Karpas-422 (cell line): ENCODE data around the gene NCKAP5L. TPM values are rescaled to one million over a fixed set of nuclear protein-coding genes. Genes with fewer than 3 reads are reported as not detected.
A peak's percentile ranks its signal among the peaks of the same experiment; 100 is the strongest.
"Not testable (repeated sequence)": the region's sequence is repeated elsewhere in the genome, so short reads cannot be mapped to it uniquely, and the experiment has no call there.

Experiments
- DNase-seq: peaks from one replicate; pipeline ENCODE4 v3.0.0-alpha.2; 2015
- H2AFZ ChIP-seq: fragments of 200-600 bp; sonication (generic); 2 replicates; pipeline ENCODE4 v1.6.1; 2014; ENCODE audit warnings: antibody characterized with exemption, low read length, mixed read lengths
- H3K27ac ChIP-seq: fragments of 200-600 bp; sonication (generic); 2 replicates; pipeline ENCODE4 v1.5.1; 2014; ENCODE audit warnings: mild to moderate bottlenecking, low read length, moderate library complexity
- H3K27me3 ChIP-seq: fragments of 200-600 bp; sonication (generic); 2 replicates; pipeline ENCODE4 v1.6.1; 2014; ENCODE audit warnings: low read length, mixed read lengths
- H3K36me3 ChIP-seq: fragments of 200-600 bp; sonication (generic); 2 replicates; pipeline ENCODE4 v1.6.1; 2014; ENCODE audit warnings: low read length, mixed read lengths; ENCODE audit not compliant: insufficient read depth
- H3K4me1 ChIP-seq: fragments of 200-600 bp; sonication (generic); 2 replicates; pipeline ENCODE4 v1.6.1; 2014; ENCODE audit warnings: mild to moderate bottlenecking, low read length, mixed read lengths
- H3K4me2 ChIP-seq: fragments of 200-600 bp; sonication (generic); 2 replicates; pipeline ENCODE4 v1.6.1; 2014; ENCODE audit warnings: low read length, low read depth, mild to moderate bottlenecking; ENCODE audit not compliant: poor library complexity, severe bottlenecking
- H3K4me3 ChIP-seq: fragments of 200-600 bp; sonication (generic); 2 replicates; pipeline ENCODE4 v1.5.1; 2014; ENCODE audit warnings: mild to moderate bottlenecking, antibody characterized with exemption, low read length, mixed read lengths
- H3K79me2 ChIP-seq: fragments of 200-600 bp; sonication (generic); 2 replicates; pipeline ENCODE4 v1.6.1; 2014; ENCODE audit warnings: mild to moderate bottlenecking, low read length, mixed read lengths
- H3K9ac ChIP-seq: fragments of 200-600 bp; sonication (generic); 2 replicates; pipeline ENCODE4 v1.6.0; 2014; ENCODE audit warnings: low read length
- H3K9me2 ChIP-seq: fragments of 200-600 bp; sonication (generic), shearing (Covaris generic); replicated peaks from 2 replicates; pipeline ENCODE4 v1.6.0; 2014; ENCODE audit warnings: mild to moderate bottlenecking, low read length, moderate library complexity; ENCODE audit not compliant: insufficient read depth
- H3K9me3 ChIP-seq: fragments of 300-700, 200-600 bp; sonication (generic); 2 replicates; pipeline ENCODE4 v1.6.1; 2014; ENCODE audit warnings: low read length, mixed read lengths
- H4K20me1 ChIP-seq: fragments of 200-600 bp; sonication (generic); 2 replicates; pipeline ENCODE4 v1.6.1; 2014; ENCODE audit warnings: mild to moderate bottlenecking, antibody characterized with exemption, low read length, low read depth; ENCODE audit not compliant: insufficient read depth
- total RNA-seq: library from RNA; depleted of rRNA; stranded (reverse); fragments of >200 nt; shearing (Covaris generic); gene quantifications from 2 replicates; pipeline ENCODE4 v1.2.3, GENCODE V29; 2014; ENCODE audit warnings: low replicate concordance

Gene NCKAP5L
- total RNA-seq, 1 experiment from 2014 or later = 17.3 TPM

GRCh38 chr12:49777800-49778748 is 50.1 kb downstream of the NCKAP5L start:
- Histone ChIP-seq H3K9ac (no peak overlapping the region), H4K20me1 (no peaks in the 10 kb centered on the region), H3K4me3 (no peak overlapping the region), H3K9me2 (no peaks in the 10 kb centered on the region), H3K4me1 (peaks cover 14% of the 10 kb centered on the region), H3K27me3 (no peaks in the 10 kb centered on the region), H3K9me3 (no peaks in the 10 kb centered on the region), H3K4me2 (peak overlapping the region; percentile 18), H3K79me2 (no peaks in the 10 kb centered on the region), H3K36me3 (no peaks in the 10 kb centered on the region), H3K27ac (no peak overlapping the region), H2AFZ (peak overlapping the region; percentile 13; the same call in 1 of the 2 replicates)
- peak; percentile 85 for DNase-seq

- H2AFZ ChIP-seq = no peak overlapping the region
- H3K27ac ChIP-seq = no peak overlapping the region
- H3K9ac ChIP-seq = no peak overlapping the region
- H4K20me1 ChIP-seq = no peaks in the 10 kb centered on the region
- H3K4me1 ChIP-seq = peaks cover 14% of the 10 kb centered on the region
- H3K79me2 ChIP-seq = no peaks in the 10 kb centered on the region
- no peak overlapping the region for H3K4me3 ChIP-seq
- no peak overlapping the region for H3K4me2 ChIP-seq
- no peaks in the 10 kb centered on the region for H3K9me3 ChIP-seq
- no peaks in the 10 kb centered on the region for H3K36me3 ChIP-seq
- H3K27me3 ChIP-seq = no peaks in the 10 kb centered on the region
- H3K9me2 ChIP-seq = no peaks in the 10 kb centered on the region
- no peak for DNase-seq
Observed at GRCh38 chr12:49777341-49777740, 50.9 kb downstream of the NCKAP5L start.

- H3K36me3 ChIP-seq = no peaks in the 10 kb centered on the region
- no peak overlapping the region for H3K27ac ChIP-seq
- no peaks in the 10 kb centered on the region for H3K27me3 ChIP-seq
- H3K9me2 ChIP-seq = no peaks in the 10 kb centered on the region
- no peak for DNase-seq
- no peak overlapping the region for H3K4me3 ChIP-seq
- H4K20me1 ChIP-seq = no peaks in the 10 kb centered on the region
- H2AFZ ChIP-seq = peak overlapping the region; percentile 79; the same call in 1 of the 2 replicates
- H3K9me3 ChIP-seq = no peaks in the 10 kb centered on the region
- H3K79me2 ChIP-seq = no peaks in the 10 kb centered on the region
- peak overlapping the region; percentile 27 for H3K4me2 ChIP-seq
- H3K4me1 ChIP-seq = peaks cover 14% of the 10 kb centered on the region
- peak overlapping the region; percentile 36 for H3K9ac ChIP-seq
Observed at GRCh38 chr12:49776858-49777257, 51.4 kb downstream of the NCKAP5L start.

GRCh38 chr12:49776413-49776812 is 51.8 kb downstream of the NCKAP5L start:
- Histone ChIP-seq H3K9me3 (no peaks in the 10 kb centered on the region), H3K9ac (peak overlapping the region; percentile 36), H3K4me3 (no peak overlapping the region), H4K20me1 (no peaks in the 10 kb centered on the region), H2AFZ (peak overlapping the region; percentile 79; the same call in 1 of the 2 replicates), H3K27me3 (no peaks in the 10 kb centered on the region), H3K27ac (no peak overlapping the region), H3K4me1 (peaks cover 14% of the 10 kb centered on the region), H3K4me2 (peak overlapping the region; percentile 27), H3K9me2 (no peaks in the 10 kb centered on the region), H3K79me2 (no peaks in the 10 kb centered on the region), H3K36me3 (no peaks in the 10 kb centered on the region)
- DNase-seq = peak; percentile 93

GRCh38 chr12:49773102-49773501 is 55.1 kb downstream of the NCKAP5L start:
- H2AFZ ChIP-seq, DNase-seq, H3K9me2 ChIP-seq, H3K27me3 ChIP-seq, H3K4me2 ChIP-seq, H3K79me2 ChIP-seq, H3K9ac ChIP-seq, H3K4me3 ChIP-seq, H4K20me1 ChIP-seq, H3K9me3 ChIP-seq, H3K27ac ChIP-seq, H3K36me3 ChIP-seq: not testable (repeated sequence)
- peaks cover 13% of the 10 kb centered on the region for H3K4me1 ChIP-seq

GRCh38 chr12:49767333-49767732 is 60.9 kb downstream of the NCKAP5L start:
- peaks cover 20% of the 10 kb centered on the region for H3K36me3 ChIP-seq
- H4K20me1 ChIP-seq = peaks cover 3% of the 10 kb centered on the region; the same call in 1 of the 2 replicates
- no peaks in the 10 kb centered on the region for H3K4me1 ChIP-seq
- no peak overlapping the region for H2AFZ ChIP-seq
- H3K27ac ChIP-seq = no peak overlapping the region
- no peak overlapping the region for H3K4me3 ChIP-seq
- H3K9ac ChIP-seq = no peak overlapping the region
- H3K9me3 ChIP-seq = no peaks in the 10 kb centered on the region
- H3K27me3 ChIP-seq = no peaks in the 10 kb centered on the region
- H3K79me2 ChIP-seq = no peaks in the 10 kb centered on the region
- no peak for DNase-seq
- H3K9me2 ChIP-seq = no peaks in the 10 kb centered on the region
- no peak overlapping the region for H3K4me2 ChIP-seq

GRCh38 chr12:49766115-49766455 is 62.1 kb downstream of the NCKAP5L start:
- Histone ChIP-seq H3K9me2 (no peaks in the 10 kb centered on the region), H3K79me2 (no peaks in the 10 kb centered on the region), H3K36me3 (peaks cover 30% of the 10 kb centered on the region), H3K4me2 (no peak overlapping the region), H2AFZ (no peak overlapping the region), H3K27me3 (no peaks in the 10 kb centered on the region), H3K27ac (no peak overlapping the region), H3K9ac (no peak overlapping the region), H3K4me1 (no peaks in the 10 kb centered on the region), H3K4me3 (no peak overlapping the region), H3K9me3 (no peaks in the 10 kb centered on the region), H4K20me1 (peaks cover 3% of the 10 kb centered on the region; the same call in 1 of the 2 replicates)
- no peak for DNase-seq

GRCh38 chr12:49764126-49764525 is 64.1 kb downstream of the NCKAP5L start:
- Histone ChIP-seq H3K27me3 (no peaks in the 10 kb centered on the region), H3K79me2 (no peaks in the 10 kb centered on the region), H3K4me3 (no peak overlapping the region), H4K20me1 (peaks cover 3% of the 10 kb centered on the region; the same call in 1 of the 2 replicates), H3K27ac (no peak overlapping the region), H3K36me3 (peaks cover 34% of the 10 kb centered on the region), H3K9ac (no peak overlapping the region), H3K4me1 (no peaks in the 10 kb centered on the region), H3K9me2 (no peaks in the 10 kb centered on the region), H3K9me3 (no peaks in the 10 kb centered on the region), H3K4me2 (no peak overlapping the region), H2AFZ (no peak overlapping the region)
- DNase-seq = no peak
